Erythroblast (primary cell): ENCODE data around the gene IRAK2.
"Not testable (repeated sequence)": the region's sequence is repeated elsewhere in the genome, so short reads cannot be mapped to it uniquely, and the experiment has no call there.

Source experiments
- GATA1 ChIP-seq: IDR thresholded peaks from 2 replicates; pipeline ENCODE4 v1.6.1; 2011; ENCODE audit warnings: low read depth, mild to moderate bottlenecking, control low read depth, low read length, moderate library complexity
- POLR2A ChIP-seq: IDR thresholded peaks from 2 replicates; pipeline ENCODE4 v1.6.1; 2011; ENCODE audit warnings: mild to moderate bottlenecking, low read length

DNA sequence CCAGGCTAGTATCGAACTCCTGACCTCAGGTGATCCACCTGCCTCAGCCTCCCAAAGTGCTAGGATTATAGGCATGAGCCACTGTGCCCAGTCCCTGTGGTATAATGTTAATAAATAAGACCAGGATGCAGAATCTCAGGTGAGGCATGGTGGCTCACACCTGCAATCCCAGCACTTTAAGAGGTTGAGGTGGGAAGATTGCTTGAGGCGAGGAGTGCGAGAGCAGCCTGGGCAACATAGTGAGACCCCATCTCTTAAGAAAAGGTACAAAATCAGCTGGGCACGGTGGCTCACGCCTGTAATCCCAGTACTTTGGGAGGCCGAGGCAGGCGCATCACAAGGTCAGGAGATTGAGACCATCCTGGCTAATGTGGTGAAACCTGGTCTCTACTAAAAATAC lies 10.6 kb downstream of the IRAK2 start:
- not testable (repeated sequence) for TF ChIP-seq POLR2A, GATA1
